GM19328 (cell line): Measurements from ENCODE around the gene LYSMD3.
A peak's percentile ranks its signal among the peaks of the same experiment; 100 is the strongest.

ENCODE experiments used
- ATAC-seq: cut with Tn5 transposase; IDR thresholded peaks from one replicate; pipeline ENCODE4 v1.9.1; 2021; ENCODE audit warnings: mild to moderate bottlenecking, moderate library complexity; ENCODE audit not compliant: unreplicated experiment

The LYSMD3 gene

GRCh38 chr5:90483206-90483605, 46.2 kb downstream of the LYSMD3 start:
- ATAC-seq: no peak

GRCh38 chr5:90480699-90481098, 48.7 kb downstream of the LYSMD3 start:
- no peak for ATAC-seq

DNA sequence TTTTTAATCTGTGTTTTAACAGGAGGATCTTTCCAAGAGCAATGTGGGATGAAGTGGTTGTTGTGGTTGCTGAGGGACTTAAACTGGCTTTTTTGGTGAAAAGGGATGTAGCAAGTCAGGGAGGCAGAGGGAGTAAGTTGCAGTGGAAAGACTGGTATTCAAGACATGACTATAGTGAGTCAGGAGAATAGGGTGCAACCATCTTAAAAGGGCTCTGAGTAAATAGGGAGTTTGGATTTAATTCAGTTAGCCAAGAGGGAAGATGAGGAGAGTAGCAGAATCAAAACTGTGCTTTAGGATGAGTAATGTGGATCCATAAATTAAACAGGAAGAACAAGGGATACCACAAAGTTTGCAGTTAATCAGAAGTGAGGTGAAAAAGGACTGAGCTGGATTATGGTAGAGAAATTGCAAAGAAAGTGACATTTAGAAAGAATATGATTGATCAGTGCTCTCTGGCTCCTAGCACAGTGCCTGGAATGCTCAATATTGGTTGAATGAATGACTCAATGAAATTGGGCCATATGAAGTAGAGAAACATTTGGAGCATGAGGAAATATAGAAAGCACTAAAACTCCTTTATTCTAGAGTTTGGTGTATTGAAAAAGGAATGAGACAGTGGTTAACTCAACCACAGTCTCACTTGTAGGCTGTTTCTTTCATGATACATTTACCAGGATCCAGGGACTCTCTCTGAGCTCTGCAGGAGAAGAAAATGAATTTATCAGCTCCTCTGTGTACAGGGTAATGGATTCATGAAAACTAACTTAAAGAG, 49.6 kb downstream of the LYSMD3 start:
- no peak for ATAC-seq

GRCh38 chr5:90477621-90478215, 51.7 kb downstream of the LYSMD3 start:
- no peak for ATAC-seq

GRCh38 chr5:90477073-90477472, 52.3 kb downstream of the LYSMD3 start:
- no peak for ATAC-seq

DNA sequence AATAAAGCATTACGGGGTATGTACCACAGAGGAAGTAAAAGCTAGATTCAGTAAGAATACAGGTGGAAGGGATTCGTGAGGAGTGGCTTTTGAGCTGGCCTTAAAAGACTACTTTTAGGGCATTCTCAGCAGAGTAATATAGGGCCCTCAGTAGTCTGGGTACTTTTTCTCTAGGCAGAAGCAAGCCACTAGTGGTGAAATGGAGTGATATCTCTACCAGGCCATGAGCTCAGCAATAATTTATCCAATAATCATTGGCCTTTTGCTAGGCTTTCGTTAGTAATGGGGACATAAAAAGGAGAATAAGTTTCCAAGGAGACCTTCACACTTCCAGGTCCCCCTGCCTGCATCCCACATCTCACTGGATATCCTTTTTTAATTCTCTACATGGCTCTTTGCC, 53.0 kb downstream of the LYSMD3 start:
- ATAC-seq: no peak

DNA sequence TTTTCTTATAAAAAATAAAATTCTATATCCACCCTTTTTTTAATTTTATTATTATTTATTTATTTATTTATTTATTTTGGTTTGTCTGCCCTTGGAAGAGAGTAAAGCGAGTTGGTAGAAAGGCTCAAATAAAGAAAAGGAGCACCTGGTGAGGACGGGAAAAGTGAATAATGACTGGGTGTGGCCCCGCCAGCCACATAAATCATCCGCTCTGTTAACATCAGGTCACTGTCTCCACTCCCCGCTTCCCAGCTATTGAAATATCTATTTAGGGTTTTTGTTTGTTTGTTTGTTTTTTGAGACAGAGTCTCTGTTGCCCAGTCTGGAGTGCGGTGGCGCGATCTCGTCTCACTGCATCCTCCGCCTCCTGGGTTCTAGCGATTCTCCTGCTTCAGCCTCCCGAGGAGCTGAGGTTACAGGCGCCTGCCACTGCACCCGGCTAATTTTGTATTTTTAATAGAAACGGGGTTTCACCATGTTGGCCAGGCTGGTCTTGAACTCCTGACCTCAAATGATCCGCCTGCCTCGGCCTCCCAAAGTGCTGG, 53.9 kb downstream of the LYSMD3 start:
- ATAC-seq: no peak

- ATAC-seq: peak; percentile 87
Measured at GRCh38 chr5:90474235-90475107, 54.9 kb downstream of the LYSMD3 start, which contains the start of the genes MBLAC2 and POLR3G. Gene MBLAC2, minus strand, starts transcription at chr5:90474771. Its CDS starts 479 bp downstream, at chr5:90474292. Gene POLR3G, plus strand, starts transcription at chr5:90474864. Its CDS starts 10,704 bp downstream, at chr5:90485568.

DNA sequence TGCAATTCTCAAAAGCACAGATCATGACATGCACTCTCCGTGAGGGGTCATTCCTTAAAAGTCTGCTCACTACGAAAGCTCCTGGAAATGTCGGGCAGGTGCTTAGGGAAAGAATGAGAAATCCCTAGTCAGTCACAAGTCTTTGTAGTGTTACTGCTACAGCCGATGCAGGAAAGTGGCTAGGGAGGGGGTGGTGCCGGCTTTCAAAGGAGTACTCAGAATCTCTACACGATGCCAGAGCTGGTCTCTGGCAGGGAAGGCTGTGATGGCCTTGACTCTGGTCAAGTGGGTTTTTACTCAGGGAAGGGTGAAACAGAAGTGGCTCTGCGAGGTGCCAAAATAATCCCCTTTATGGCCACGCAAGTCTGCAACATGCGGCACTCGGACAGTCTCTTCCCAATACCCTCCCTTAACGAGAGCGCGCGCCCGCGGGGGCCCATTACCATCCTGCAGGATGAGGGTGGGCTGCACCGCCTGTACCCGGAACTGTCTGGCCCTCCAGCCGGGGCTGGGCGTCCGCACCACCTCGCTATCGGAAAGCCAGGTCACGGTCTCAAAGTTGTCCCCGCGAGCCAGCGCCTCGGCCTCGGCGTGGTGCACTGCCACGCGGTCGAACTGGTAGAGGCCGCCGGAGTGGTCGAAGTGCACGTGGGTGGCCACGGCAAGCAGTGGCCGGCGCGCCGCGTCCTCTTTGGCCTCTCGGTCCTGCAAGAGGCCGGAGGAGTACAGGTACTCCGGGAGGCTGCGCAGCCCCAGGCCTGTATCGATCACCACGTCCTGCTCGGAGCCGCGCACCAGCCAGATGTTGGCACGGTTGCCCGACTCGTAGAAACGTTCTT, 55.8 kb downstream of the LYSMD3 start:
- ATAC-seq: peak; percentile 7

DNA sequence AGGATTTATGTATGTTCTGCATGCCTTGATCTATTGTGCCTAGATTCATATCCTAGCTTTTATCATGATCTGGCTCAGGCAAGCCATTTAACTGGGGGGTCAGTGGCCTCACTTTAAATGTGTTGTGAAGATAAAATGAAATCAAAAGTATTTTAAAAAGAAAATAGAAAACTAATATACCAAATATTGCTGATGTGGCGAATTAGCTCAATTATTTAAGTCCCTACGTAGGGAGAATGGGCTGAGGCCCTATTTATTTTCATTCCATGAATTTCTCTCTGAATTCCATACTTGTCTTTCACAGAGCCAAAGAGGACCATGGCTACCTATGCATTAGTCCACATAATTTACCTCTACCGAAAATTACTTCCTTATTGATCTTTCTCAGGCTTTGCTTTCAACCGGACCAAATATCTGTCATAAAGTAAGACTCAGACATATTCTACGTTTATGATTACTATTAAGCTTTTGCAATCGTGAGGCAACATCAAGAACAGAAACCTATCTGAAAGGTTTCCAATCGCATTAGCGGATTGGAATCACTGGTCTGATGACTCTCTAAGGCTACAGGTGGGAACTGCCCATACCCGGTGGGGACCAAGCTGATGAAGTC, 56.5 kb downstream of the LYSMD3 start:
- no peak for ATAC-seq
